ENCODE measurements around the gene NRXN3. TPM values are rescaled to one million over a fixed set of nuclear protein-coding genes. Genes with fewer than 3 reads are reported as not detected.

NRXN3 gene
- total RNA-seq, 1 experiment from 2014 or later, result not detected

- intact Hi-C loops (cut with micrococcal nuclease; ENCODE audit: unreplicated experiment), result no loop called here
- CTCF ChIA-PET, result interaction anchor here (0.5 kb wide), 1 partner anchor 10 kb away, joined by 5 read pairs; no protein-coding TSS in a partner anchor
- no peaks in the 10 kb centered on the region for H3K9me2 ChIP-seq (ENCODE audit: insufficient read depth)
These were observed 406.4 kb downstream of the NRXN3 start for GRCh38 chr14:78576437-78577166.

DNA sequence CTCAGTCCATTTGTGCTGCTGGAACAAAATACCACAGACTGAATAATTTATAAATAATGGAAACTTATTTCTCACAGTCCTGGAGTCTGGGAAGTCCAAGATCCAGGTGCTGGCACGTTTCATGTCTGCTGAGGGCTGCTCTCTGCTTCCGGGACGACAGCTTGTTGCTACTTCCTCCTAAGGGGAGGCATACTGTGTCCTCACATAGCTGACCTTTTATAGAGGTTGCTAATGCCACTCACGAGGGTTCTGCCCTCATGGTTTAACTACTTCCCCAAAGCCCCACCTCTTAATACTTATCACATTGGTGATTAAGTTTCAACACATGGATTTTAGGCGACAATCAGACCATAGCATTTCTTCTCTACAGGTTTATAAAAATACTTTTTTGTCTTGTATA, 411.1 kb downstream of the NRXN3 start:
- H3K36me3 ChIP-seq (ENCODE audit: low read depth), result no peaks in the 10 kb centered on the region
- no peak for DNase-seq
- no peak overlapping the region for H2AFZ ChIP-seq
- no peaks in the 10 kb centered on the region for H3F3A ChIP-seq (ENCODE audit: insufficient read depth, low read depth)
- H3K27ac ChIP-seq, result no peak overlapping the region
- no peaks in the 10 kb centered on the region for H3K9me2 ChIP-seq (ENCODE audit: insufficient read depth)
- ChIA-PET CTCF (interaction anchor here (0.7 kb wide), 1 partner anchor 438 kb away, joined by 3 read pairs; no protein-coding TSS in a partner anchor), POLR2A (ENCODE audit: unreplicated experiment) (no interaction called here)
- intact Hi-C loops (cut with micrococcal nuclease; ENCODE audit: unreplicated experiment), result no loop called here
- H3K79me2 ChIP-seq (ENCODE audit: low read depth), result no peaks in the 10 kb centered on the region
- TF ChIP-seq, protein P1, sequence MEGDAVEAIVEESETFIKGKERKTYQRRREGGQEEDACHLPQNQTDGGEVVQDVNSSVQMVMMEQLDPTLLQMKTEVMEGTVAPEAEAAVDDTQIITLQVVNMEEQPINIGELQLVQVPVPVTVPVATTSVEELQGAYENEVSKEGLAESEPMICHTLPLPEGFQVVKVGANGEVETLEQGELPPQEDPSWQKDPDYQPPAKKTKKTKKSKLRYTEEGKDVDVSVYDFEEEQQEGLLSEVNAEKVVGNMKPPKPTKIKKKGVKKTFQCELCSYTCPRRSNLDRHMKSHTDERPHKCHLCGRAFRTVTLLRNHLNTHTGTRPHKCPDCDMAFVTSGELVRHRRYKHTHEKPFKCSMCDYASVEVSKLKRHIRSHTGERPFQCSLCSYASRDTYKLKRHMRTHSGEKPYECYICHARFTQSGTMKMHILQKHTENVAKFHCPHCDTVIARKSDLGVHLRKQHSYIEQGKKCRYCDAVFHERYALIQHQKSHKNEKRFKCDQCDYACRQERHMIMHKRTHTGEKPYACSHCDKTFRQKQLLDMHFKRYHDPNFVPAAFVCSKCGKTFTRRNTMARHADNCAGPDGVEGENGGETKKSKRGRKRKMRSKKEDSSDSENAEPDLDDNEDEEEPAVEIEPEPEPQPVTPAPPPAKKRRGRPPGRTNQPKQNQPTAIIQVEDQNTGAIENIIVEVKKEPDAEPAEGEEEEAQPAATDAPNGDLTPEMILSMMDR (conservative IDR thresholded peaks at IDR 0.05), result no peak
- TF ChIP-seq EZH2 (IDR thresholded peaks at IDR 0.05; ENCODE audit: low read depth), result no peak
- no peaks in the 10 kb centered on the region for H4K20me1 ChIP-seq (ENCODE audit: insufficient read depth)
- H3K9me3 ChIP-seq (ENCODE audit: insufficient read depth, low read depth), result no peaks in the 10 kb centered on the region
- H3K4me3 ChIP-seq, result no peak overlapping the region
- no peak overlapping the region for H3K4me2 ChIP-seq
- no peaks in the 10 kb centered on the region for H3K4me1 ChIP-seq (replicated peaks; ENCODE audit: insufficient read depth)
- BruUV-seq (replicated peaks), result no TSS peak
- no peaks in the 10 kb centered on the region for H3K27me3 ChIP-seq (ENCODE audit: insufficient read depth, low read depth)

More at GRCh38 chr14:78576437-78577166, 406.4 kb downstream of the NRXN3 start:
- no peaks in the 10 kb centered on the region for H4K20me1 ChIP-seq (ENCODE audit: insufficient read depth)
- BruUV-seq (replicated peaks), result no TSS peak
- TF ChIP-seq EZH2 (IDR thresholded peaks at IDR 0.05; ENCODE audit: low read depth), result no peak
- TF ChIP-seq, protein P1 (conservative IDR thresholded peaks at IDR 0.05), result no peak
- H3K79me2 ChIP-seq (ENCODE audit: low read depth), result no peaks in the 10 kb centered on the region
- no peaks in the 10 kb centered on the region for H3F3A ChIP-seq (ENCODE audit: insufficient read depth, low read depth)
- H3K27ac ChIP-seq, result no peak overlapping the region
- no peaks in the 10 kb centered on the region for H3K4me1 ChIP-seq (replicated peaks; ENCODE audit: insufficient read depth)
- H3K36me3 ChIP-seq (ENCODE audit: low read depth), result no peaks in the 10 kb centered on the region
- H3K4me3 ChIP-seq, result no peak overlapping the region
- POLR2A ChIA-PET (ENCODE audit: unreplicated experiment), result no interaction called here
- no peak for DNase-seq
- H3K4me2 ChIP-seq, result no peak overlapping the region
- H3K27me3 ChIP-seq (ENCODE audit: insufficient read depth, low read depth), result no peaks in the 10 kb centered on the region
- H2AFZ ChIP-seq, result no peak overlapping the region
- no peaks in the 10 kb centered on the region for H3K9me3 ChIP-seq (ENCODE audit: insufficient read depth, low read depth)

DNA sequence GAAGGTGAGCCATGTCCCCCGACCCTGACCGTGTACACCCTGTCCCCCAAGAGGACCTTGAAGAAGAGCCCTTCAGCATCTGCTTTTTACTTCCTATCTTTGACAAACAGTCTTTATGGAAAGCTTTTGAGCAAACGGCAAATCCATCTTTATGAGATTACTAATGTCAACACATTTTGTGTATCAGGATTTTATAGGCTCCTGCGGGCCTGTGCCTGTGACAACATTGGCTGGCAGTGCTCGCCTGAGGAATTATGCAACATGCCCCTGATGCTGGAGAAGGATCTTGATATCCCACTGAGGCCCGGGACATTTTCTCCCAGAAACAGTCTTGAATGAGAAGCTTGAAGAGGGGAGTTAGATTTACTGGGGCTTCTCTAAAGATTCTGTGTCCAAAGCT, 416.5 kb downstream of the NRXN3 start:
- BruUV-seq (replicated peaks), result no TSS peak
- Histone ChIP-seq H3K9me2 (ENCODE audit: insufficient read depth) (no peaks in the 10 kb centered on the region), H3K4me1 (replicated peaks; ENCODE audit: insufficient read depth) (no peaks in the 10 kb centered on the region), H3K4me2 (no peak overlapping the region), H3K79me2 (ENCODE audit: low read depth) (no peaks in the 10 kb centered on the region), H4K20me1 (ENCODE audit: insufficient read depth) (no peaks in the 10 kb centered on the region), H3K9me3 (ENCODE audit: insufficient read depth, low read depth) (no peaks in the 10 kb centered on the region), H3K4me3 (no peak overlapping the region), H3K27me3 (ENCODE audit: insufficient read depth, low read depth) (no peaks in the 10 kb centered on the region), H3K27ac (no peak overlapping the region), H3K36me3 (ENCODE audit: low read depth) (no peaks in the 10 kb centered on the region), H3F3A (ENCODE audit: insufficient read depth, low read depth) (no peaks in the 10 kb centered on the region), H2AFZ (no peak overlapping the region)
- ChIA-PET POLR2A (ENCODE audit: unreplicated experiment) (no interaction called here), CTCF (no interaction called here)
- TF ChIP-seq, protein P1 (conservative IDR thresholded peaks at IDR 0.05), result no peak
- TF ChIP-seq EZH2 (IDR thresholded peaks at IDR 0.05; ENCODE audit: low read depth), result no peak
- no peak for DNase-seq
- intact Hi-C loops (cut with micrococcal nuclease; ENCODE audit: unreplicated experiment), result no loop called here

Data from PC-9 (cell line).